ENCODE data around the gene LASP1NB.
"Not testable (repeated sequence)": the region's sequence is repeated elsewhere in the genome, so short reads cannot be mapped to it uniquely, and the experiment has no call there.

LASP1NB gene

GRCh38 chr17:38942696-38943334 is 17.4 kb downstream of the LASP1NB start:
- H3K4me3 ChIP-seq (ENCODE audit: control insufficient read depth, low read depth, low read length), result no peak overlapping the region
- no peak for DNase-seq (ENCODE audit: low read depth)
- no peak for TF ChIP-seq CTCF (conservative IDR thresholded peaks at IDR 0.05; ENCODE audit: control insufficient read depth, insufficient read depth, low read depth, low read length)

DNA sequence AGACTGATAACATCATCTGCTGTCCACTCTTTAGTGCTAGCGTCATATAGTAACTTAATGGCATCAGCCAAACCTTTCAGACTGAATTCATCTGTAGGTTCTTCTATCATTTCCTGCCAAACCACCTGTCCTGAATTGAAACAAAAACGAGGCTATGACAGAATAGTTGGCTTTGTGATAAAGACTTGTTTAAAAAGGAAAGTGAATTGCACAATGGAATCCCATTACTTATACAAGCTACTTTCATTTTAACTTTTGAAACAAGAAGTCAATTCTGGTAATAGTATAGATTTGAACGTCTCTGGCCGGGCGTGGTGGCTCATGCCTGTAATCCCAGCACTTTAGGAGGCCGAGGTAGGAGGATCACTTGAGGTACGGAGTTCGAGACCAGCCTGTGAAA is 18.2 kb downstream of the LASP1NB start:
- no peak for TF ChIP-seq CTCF (conservative IDR thresholded peaks at IDR 0.05; ENCODE audit: control insufficient read depth, insufficient read depth, low read depth, low read length)
- DNase-seq (ENCODE audit: low read depth), result no peak
- H3K4me3 ChIP-seq (ENCODE audit: control insufficient read depth, low read depth, low read length), result no peak overlapping the region

GRCh38 chr17:38947189-38947588 is 21.8 kb downstream of the LASP1NB start:
- DNase-seq (ENCODE audit: low read depth), result no peak
- no peak overlapping the region for H3K4me3 ChIP-seq (ENCODE audit: control insufficient read depth, low read depth, low read length)
- TF ChIP-seq CTCF (conservative IDR thresholded peaks at IDR 0.05; ENCODE audit: control insufficient read depth, insufficient read depth, low read depth, low read length), result no peak

DNA sequence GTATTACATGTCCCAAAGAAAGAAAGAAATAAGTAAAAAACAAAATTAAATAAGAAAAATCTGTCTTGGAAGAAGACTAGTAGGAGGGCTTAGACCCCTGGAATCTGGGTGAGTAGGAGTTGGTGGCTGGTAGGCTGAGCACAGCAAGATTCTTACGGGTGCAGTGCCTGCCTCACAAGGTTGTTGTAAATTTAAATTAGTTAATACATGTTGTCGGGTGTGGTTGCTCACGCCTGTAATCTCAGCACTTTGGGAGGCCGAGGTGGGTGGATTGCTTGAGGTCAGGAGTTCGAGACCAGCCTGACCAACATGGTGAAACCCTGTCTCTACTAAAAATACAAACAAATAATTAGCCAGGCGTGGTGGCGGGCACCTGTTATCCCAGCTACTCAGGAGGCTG is 28.4 kb downstream of the LASP1NB start:
- not testable (repeated sequence) for DNase-seq (ENCODE audit: low read depth); H3K4me3 ChIP-seq (ENCODE audit: control insufficient read depth, low read depth, low read length)

- no peak for DNase-seq (ENCODE audit: low read depth)
These were observed 32.9 kb downstream of the LASP1NB start for GRCh38 chr17:38958326-38958725.

DNA sequence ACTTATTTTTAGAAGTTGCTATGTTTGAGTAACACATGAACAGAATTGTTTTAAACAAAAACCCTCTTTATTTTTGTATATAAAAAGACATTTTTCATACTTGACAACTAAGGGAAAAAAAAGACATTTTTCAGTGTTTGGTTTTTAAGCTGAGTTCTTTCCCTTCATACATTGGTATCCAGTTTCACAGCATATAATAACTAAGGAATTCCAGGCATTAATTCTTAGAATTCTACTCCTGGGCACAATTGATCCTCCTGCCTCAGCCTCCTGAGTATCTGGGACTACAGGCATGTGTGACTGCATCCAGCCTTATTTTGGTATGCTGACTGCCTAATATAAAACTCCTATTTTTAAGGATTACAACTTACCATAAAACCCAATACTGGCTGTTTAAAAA is 33.3 kb downstream of the LASP1NB start:
- H3K4me3 ChIP-seq (ENCODE audit: control insufficient read depth, low read depth, low read length), result no peak overlapping the region
- no peak for TF ChIP-seq CTCF (conservative IDR thresholded peaks at IDR 0.05; ENCODE audit: control insufficient read depth, insufficient read depth, low read depth, low read length)
- DNase-seq (ENCODE audit: low read depth), result no peak

More at GRCh38 chr17:38958326-38958725, 32.9 kb downstream of the LASP1NB start:
- TF ChIP-seq CTCF (conservative IDR thresholded peaks at IDR 0.05; ENCODE audit: control insufficient read depth, insufficient read depth, low read depth, low read length), result no peak
- no peak overlapping the region for H3K4me3 ChIP-seq (ENCODE audit: control insufficient read depth, low read depth, low read length)

GRCh38 chr17:38959508-38959907 is 34.1 kb downstream of the LASP1NB start:
- no peak for TF ChIP-seq CTCF (conservative IDR thresholded peaks at IDR 0.05; ENCODE audit: control insufficient read depth, insufficient read depth, low read depth, low read length)
- DNase-seq (ENCODE audit: low read depth), result no peak
- H3K4me3 ChIP-seq (ENCODE audit: control insufficient read depth, low read depth, low read length), result no peak overlapping the region

Measured in fibroblast of mammary gland (primary cell).